Esophagus muscularis mucosa (tissue), 3 donors: ENCODE measurements around the gene SEMA6D.

Source experiments
- CTCF ChIP-seq, 3 experiments: fragments of 200-600 bp in 2 of 3; fragments of 450-650 bp in 1 of 3; sonication (generic) in 2 of 3; IDR thresholded peaks; one replicate each; pipeline ENCODE4 v1.5.1; 2017 to 2019; ENCODE audit warnings: antibody characterized with exemption in 3 of 3, mild to moderate bottlenecking in 2 of 3, moderate library complexity in 1 of 3
- POLR2A ChIP-seq: fragments of 450-650 bp; IDR thresholded peaks from one replicate; pipeline ENCODE4 v1.6.1; 2017; ENCODE audit warnings: antibody characterized with exemption, moderate library complexity, mild to moderate bottlenecking, low read depth

- TF ChIP-seq CTCF (IDR thresholded peaks at IDR 0.05) (no peak), POLR2A (no peak)
Measured at GRCh38 chr15:47784820-47785219, 67.5 kb downstream of the SEMA6D start.
